ENCODE data around the gene CAMKMT. TPM values are rescaled to one million over a fixed set of nuclear protein-coding genes. Genes with fewer than 3 reads are reported as not detected.

The CAMKMT gene
- total RNA-seq, 4 donors from 2014 or later = 4.5 to 57.9 (median 15.4) TPM

DNA sequence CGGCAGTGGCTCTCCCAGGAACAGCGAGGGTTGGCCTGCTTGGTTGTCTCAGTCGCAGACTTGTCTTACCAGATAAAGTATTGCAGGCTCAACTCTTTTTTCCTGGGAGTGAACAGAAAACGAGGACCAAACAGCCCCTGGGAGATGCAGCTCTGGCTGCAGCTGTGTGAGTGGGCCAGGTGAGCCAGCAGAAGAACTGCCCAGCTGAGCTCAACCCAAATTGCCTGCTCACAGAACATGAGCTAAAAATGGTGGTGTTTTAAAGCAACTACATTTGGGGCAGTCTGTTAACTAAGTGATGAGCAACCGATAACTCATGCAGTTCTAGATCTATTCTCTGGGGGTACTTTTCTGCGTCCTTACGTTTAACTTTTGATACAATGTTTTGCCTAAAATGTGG, 418.7 kb downstream of the CAMKMT start:
- Histone ChIP-seq H3K4me3 (no peak overlapping the region), H3K9me3 (no peaks in the 10 kb centered on the region), H3K36me3 (no peaks in the 10 kb centered on the region), H3K27me3 (no peaks in the 10 kb centered on the region), H3K27ac (no peak overlapping the region), H3K4me1 (peaks cover 0 to 6% (median 3%) of the 10 kb centered on the region in 4 donors)
- intact Hi-C loops (cut with DNase I; ENCODE audit: low total_unique reads) (no loop called here), in situ Hi-C loops (cut with MboI; ENCODE audit: low pct_ligation_motif_present in 1 of 4, low pct_unique_long_range_greater_than_20kb in 1 of 4, low sequenced_read_pairs in 3 of 4) (no loop called here)
- no peak for DNase-seq
- 70 to 95% methylated on average over 3 to 7 of the region's 7 CpGs for WGBS, 2 donors (ENCODE audit: low coverage in 1 of 2)
- TF ChIP-seq POLR2AphosphoS5 (IDR thresholded peaks at IDR 0.05) (no peak), EP300 (IDR thresholded peaks at IDR 0.05; ENCODE audit: low read depth) (no peak)
- TF ChIP-seq, protein P1, sequence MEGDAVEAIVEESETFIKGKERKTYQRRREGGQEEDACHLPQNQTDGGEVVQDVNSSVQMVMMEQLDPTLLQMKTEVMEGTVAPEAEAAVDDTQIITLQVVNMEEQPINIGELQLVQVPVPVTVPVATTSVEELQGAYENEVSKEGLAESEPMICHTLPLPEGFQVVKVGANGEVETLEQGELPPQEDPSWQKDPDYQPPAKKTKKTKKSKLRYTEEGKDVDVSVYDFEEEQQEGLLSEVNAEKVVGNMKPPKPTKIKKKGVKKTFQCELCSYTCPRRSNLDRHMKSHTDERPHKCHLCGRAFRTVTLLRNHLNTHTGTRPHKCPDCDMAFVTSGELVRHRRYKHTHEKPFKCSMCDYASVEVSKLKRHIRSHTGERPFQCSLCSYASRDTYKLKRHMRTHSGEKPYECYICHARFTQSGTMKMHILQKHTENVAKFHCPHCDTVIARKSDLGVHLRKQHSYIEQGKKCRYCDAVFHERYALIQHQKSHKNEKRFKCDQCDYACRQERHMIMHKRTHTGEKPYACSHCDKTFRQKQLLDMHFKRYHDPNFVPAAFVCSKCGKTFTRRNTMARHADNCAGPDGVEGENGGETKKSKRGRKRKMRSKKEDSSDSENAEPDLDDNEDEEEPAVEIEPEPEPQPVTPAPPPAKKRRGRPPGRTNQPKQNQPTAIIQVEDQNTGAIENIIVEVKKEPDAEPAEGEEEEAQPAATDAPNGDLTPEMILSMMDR (IDR thresholded peaks at IDR 0.05) = no peak

DNA sequence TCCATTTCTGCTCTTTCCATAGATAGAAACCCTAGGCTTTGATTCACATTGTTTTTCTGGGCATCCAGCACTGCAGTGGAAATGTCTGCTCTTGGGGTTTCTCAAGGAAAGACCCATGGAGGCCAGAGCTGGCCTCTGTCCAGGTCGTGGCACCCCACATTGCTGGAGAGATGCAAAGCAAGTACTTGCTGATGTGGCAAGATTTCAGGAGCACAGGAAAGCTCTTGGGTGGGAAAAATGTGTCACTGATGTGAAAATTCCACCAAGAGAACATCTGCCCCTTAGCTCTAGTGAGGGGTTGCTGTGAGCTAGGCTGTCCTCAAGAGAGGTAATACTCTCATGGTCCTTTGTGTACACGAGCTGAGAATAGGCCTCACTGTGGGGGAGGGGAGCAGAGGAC, 423.7 kb downstream of the CAMKMT start:
- DNase-seq = no peak
- in situ Hi-C loops (cut with MboI; ENCODE audit: low pct_ligation_motif_present in 1 of 4, low pct_unique_long_range_greater_than_20kb in 1 of 4, low sequenced_read_pairs in 3 of 4) (no loop called here), intact Hi-C loops (cut with DNase I; ENCODE audit: low total_unique reads) (no loop called here)
- no peaks in the 10 kb centered on the region for H3K4me1 ChIP-seq
- no peaks in the 10 kb centered on the region for H3K36me3 ChIP-seq
- TF ChIP-seq, protein P1 (IDR thresholded peaks at IDR 0.05) = no peak
- TF ChIP-seq POLR2A (IDR thresholded peaks at IDR 0.05) (no peak), POLR2AphosphoS5 (IDR thresholded peaks at IDR 0.05) (no peak), EP300 (IDR thresholded peaks at IDR 0.05; ENCODE audit: low read depth) (no peak)
- 60 to 80% methylated on average over 1 to 2 of the region's 2 CpGs for WGBS, 2 donors (ENCODE audit: low coverage in 1 of 2)
- no peak overlapping the region for H3K4me3 ChIP-seq
- no peaks in the 10 kb centered on the region for H3K9me3 ChIP-seq
- no peaks in the 10 kb centered on the region for H3K27me3 ChIP-seq
- no peak overlapping the region for H3K27ac ChIP-seq

DNA sequence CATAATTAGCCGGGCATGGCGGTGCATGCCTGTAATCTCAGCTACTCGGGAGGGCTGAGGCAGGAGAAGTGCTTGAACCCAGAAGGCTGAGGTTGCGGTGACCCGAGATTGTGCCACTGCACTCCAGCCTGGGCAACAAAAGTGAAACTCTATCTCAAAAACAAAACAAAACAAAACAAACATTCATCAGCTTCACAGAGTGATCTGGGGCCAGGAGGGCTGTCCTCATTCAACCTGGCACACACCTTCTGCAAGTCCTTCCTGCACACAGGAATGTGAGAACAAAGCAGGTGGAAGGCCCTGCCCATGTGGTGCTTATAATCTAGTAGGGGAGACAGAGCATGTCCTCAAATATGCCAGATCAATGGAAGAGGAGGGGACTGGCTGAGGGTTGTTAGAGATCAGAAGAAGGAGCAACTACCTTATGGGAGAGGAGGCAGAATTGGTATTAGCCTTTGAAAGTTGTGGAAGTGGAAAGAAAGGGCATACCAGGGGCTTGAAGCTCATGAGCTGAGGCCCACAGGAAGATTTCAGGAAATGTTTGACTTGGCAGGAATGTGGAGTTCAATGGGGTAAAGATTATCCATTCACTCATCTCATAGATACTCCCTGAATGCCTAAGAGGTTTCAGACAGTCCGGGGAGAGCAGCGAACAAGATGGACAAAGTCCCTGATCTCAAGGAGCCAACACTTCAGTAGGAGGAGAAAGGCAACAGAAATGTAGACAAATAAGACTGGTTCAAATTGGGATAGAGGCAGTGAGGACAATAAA, 424.5 kb downstream of the CAMKMT start:
- Histone ChIP-seq H3K36me3 (no peaks in the 10 kb centered on the region), H3K27me3 (peaks cover under 1% of the 10 kb centered on the region), H3K4me3 (no peak overlapping the region), H3K9me3 (no peaks in the 10 kb centered on the region), H3K27ac (no peak overlapping the region), H3K4me1 (no peaks in the 10 kb centered on the region)
- no peak for DNase-seq
- WGBS, 2 donors (ENCODE audit: low coverage in 1 of 2) = 80 to 94% methylated on average over 2 to 7 of the region's 7 CpGs
- in situ Hi-C loops (cut with MboI; ENCODE audit: low pct_ligation_motif_present in 1 of 4, low pct_unique_long_range_greater_than_20kb in 1 of 4, low sequenced_read_pairs in 3 of 4) = no loop called here
- TF ChIP-seq, protein P1 (IDR thresholded peaks at IDR 0.05) = no peak
- TF ChIP-seq EP300 (IDR thresholded peaks at IDR 0.05; ENCODE audit: low read depth) (no peak), POLR2AphosphoS5 (IDR thresholded peaks at IDR 0.05) (no peak), POLR2A (IDR thresholded peaks at IDR 0.05) (no peak)
- intact Hi-C loops (cut with DNase I; ENCODE audit: low total_unique reads) = no loop called here

DNA sequence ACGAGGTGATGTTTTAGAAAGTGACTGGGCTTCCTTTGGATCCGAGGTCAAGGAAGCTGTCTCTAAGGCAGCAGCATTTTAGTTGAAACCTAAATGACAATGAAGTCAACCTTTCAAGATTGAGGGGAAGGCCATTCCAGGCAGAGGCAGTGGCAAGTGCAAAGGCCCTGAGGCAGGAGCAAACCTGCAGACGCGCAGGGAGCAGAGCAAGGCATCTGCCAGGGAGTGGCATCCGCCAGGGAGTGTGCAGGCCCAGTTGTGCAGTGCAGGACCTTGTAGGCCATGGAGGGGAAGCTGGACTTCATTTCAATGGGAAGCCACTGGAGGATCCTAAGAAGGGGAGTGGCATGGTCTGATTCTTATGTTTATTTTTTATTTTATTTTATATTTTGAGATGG, 425.1 kb downstream of the CAMKMT start:
- TF ChIP-seq EP300 (IDR thresholded peaks at IDR 0.05; ENCODE audit: low read depth) (no peak), POLR2A (IDR thresholded peaks at IDR 0.05) (no peak), POLR2AphosphoS5 (IDR thresholded peaks at IDR 0.05) (no peak)
- TF ChIP-seq, protein P1 (IDR thresholded peaks at IDR 0.05) = no peak
- intact Hi-C loops (cut with DNase I; ENCODE audit: low total_unique reads) = no loop called here

More for the DNA sequence above, 425.1 kb downstream of the CAMKMT start:
- H3K9me3 ChIP-seq = no peaks in the 10 kb centered on the region
- WGBS, 2 donors (ENCODE audit: low coverage in 1 of 2) = 93% methylated on average over 5 of the region's 5 CpGs
- no peaks in the 10 kb centered on the region for H3K4me1 ChIP-seq
- H3K36me3 ChIP-seq = no peaks in the 10 kb centered on the region
- H3K27me3 ChIP-seq = peaks cover 7% of the 10 kb centered on the region
- DNase-seq = no peak
- H3K4me3 ChIP-seq = no peak overlapping the region
- H3K27ac ChIP-seq = no peak overlapping the region
- in situ Hi-C loops (cut with MboI; ENCODE audit: low pct_ligation_motif_present in 1 of 4, low pct_unique_long_range_greater_than_20kb in 1 of 4, low sequenced_read_pairs in 3 of 4) = no loop called here

Measured in transverse colon (tissue), 4 donors.